Activated B cell treated with CpG ODN at 0.5 μM for 24 hours (primary cell): ENCODE measurements around the gene TTLL1. TPM values are rescaled to one million over a fixed set of nuclear protein-coding genes. Genes with fewer than 3 reads are reported as not detected.

ENCODE experiments used
- ATAC-seq: fragments of 200-7000 bp; cut with Tn5 transposase; one replicate; pipeline ENCODE4 v1.10.0; 2021; ENCODE audit warnings: low read depth, mild to moderate bottlenecking, moderate library complexity
- CTCF ChIA-PET: fragments of 350-600 bp; sonication (Branson Sonifier 250); formaldehyde crosslinking; loops from one replicate; lab custom pipeline; 2021; ENCODE audit warnings: antibody characterized with exemption; lab: Charles Lee
- POLR2A ChIA-PET: fragments of 350-600 bp; sonication (Branson Sonifier 250); formaldehyde crosslinking; loops from one replicate; lab custom pipeline; 2021; ENCODE audit warnings: antibody characterized with exemption; lab: Charles Lee
- DNase-seq: peaks from one replicate; pipeline ENCODE4 v3.0.0; 2022
- H3K27ac Mint-ChIP-seq: one replicate; pipeline ENCODE4 v1.8.0; 2020; ENCODE audit warnings: mixed read lengths
- H3K27me3 Mint-ChIP-seq: one replicate; pipeline ENCODE4 v1.8.0; 2021; ENCODE audit warnings: mixed read lengths
- H3K36me3 Mint-ChIP-seq: one replicate; pipeline ENCODE4 v1.8.0; 2021; ENCODE audit warnings: low read depth, mixed read lengths
- H3K4me1 Mint-ChIP-seq: one replicate; pipeline ENCODE4 v1.8.0; 2021; ENCODE audit warnings: mixed read lengths
- H3K4me3 Mint-ChIP-seq: one replicate; pipeline ENCODE4 v1.8.0; 2020; ENCODE audit warnings: mild to moderate bottlenecking, mixed read lengths
- H3K9me3 Mint-ChIP-seq: one replicate; pipeline ENCODE4 v1.8.0; 2020; ENCODE audit warnings: mixed read lengths
- intact Hi-C: fragments of 100-400 bp; cut with micrococcal nuclease; formaldehyde crosslinking; loops from one replicate; pipeline ENCODE4 v1.15.1; 2024
- total RNA-seq: library from RNA; stranded (reverse); gene quantifications from 2 replicates; pipeline ENCODE4 v1.2.3, GENCODE V29; 2022
- TF ChIP-seq, protein P1 (sequence below): fragments of 200-600 bp; IDR thresholded peaks from one replicate; pipeline ENCODE4 v1.8.0; 2022; ENCODE audit warnings: antibody characterized with exemption, mild to moderate bottlenecking

Gene TTLL1
- total RNA-seq, 1 donor from 2014 or later: 1.2 TPM

- POLR2A ChIA-PET: interaction anchor here (0.7 to 0.9 kb wide), 2 partner anchors 9 to 496 kb away, joined by 3 read pairs; partner anchors contain the start of gene POLDIP3
- TF ChIP-seq, protein P1, sequence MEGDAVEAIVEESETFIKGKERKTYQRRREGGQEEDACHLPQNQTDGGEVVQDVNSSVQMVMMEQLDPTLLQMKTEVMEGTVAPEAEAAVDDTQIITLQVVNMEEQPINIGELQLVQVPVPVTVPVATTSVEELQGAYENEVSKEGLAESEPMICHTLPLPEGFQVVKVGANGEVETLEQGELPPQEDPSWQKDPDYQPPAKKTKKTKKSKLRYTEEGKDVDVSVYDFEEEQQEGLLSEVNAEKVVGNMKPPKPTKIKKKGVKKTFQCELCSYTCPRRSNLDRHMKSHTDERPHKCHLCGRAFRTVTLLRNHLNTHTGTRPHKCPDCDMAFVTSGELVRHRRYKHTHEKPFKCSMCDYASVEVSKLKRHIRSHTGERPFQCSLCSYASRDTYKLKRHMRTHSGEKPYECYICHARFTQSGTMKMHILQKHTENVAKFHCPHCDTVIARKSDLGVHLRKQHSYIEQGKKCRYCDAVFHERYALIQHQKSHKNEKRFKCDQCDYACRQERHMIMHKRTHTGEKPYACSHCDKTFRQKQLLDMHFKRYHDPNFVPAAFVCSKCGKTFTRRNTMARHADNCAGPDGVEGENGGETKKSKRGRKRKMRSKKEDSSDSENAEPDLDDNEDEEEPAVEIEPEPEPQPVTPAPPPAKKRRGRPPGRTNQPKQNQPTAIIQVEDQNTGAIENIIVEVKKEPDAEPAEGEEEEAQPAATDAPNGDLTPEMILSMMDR: no peak
- ATAC-seq: peak; percentile 57
Measured at GRCh38 chr22:43110927-43111623, 21.9 kb upstream of the TTLL1 start.

GRCh38 chr22:43110444-43110926 lies 21.3 kb upstream of the TTLL1 start, which contains the start of gene BIK:
Gene BIK, plus strand, starts transcription at chr22:43110750. Its CDS starts 13,273 bp downstream, at chr22:43124023.
- TF ChIP-seq, protein P1: no peak
- peak within 1 kb of the TSS; percentile 72 for H3K4me3 Mint-ChIP-seq
- no peak within 1 kb of the TSS for H3K27ac Mint-ChIP-seq
- peaks cover 29% of the 10 kb centered on the region for H3K27me3 Mint-ChIP-seq
- peaks cover 22% of the 10 kb centered on the region for H3K4me1 Mint-ChIP-seq
- POLR2A ChIA-PET: interaction anchor here (0.9 kb wide), 1 partner anchor 10 kb away, joined by 3 read pairs; no protein-coding TSS in a partner anchor
- peak; percentile 60 for ATAC-seq
- DNase-seq: peak; percentile 29
- intact Hi-C loops: loop anchor here (1.0 to 10.0 kb wide), 7 partner anchors 9 to 446 kb away; partner anchors contain the start of genes TSPO, TTLL1 and TTLL12
- CTCF ChIA-PET: interaction anchor here (1.1 kb wide), 1 partner anchor 25 kb away, joined by 4 read pairs; no protein-coding TSS in a partner anchor
- H3K9me3 Mint-ChIP-seq: no peaks in the 10 kb centered on the region
- no peaks in the 10 kb centered on the region for H3K36me3 Mint-ChIP-seq

More at GRCh38 chr22:43110927-43111623, 21.9 kb upstream of the TTLL1 start:
- H3K4me3 Mint-ChIP-seq: peak overlapping the region; percentile 72
- peak; percentile 31 for DNase-seq
- intact Hi-C loops: loop anchor here (1.0 to 10.0 kb wide), 7 partner anchors 8 to 446 kb away; partner anchors contain the start of genes TSPO, TTLL1 and TTLL12
- no peak overlapping the region for H3K27ac Mint-ChIP-seq
- no peaks in the 10 kb centered on the region for H3K36me3 Mint-ChIP-seq
- H3K4me1 Mint-ChIP-seq: peaks cover 27% of the 10 kb centered on the region
- H3K27me3 Mint-ChIP-seq: peaks cover 33% of the 10 kb centered on the region
- no peaks in the 10 kb centered on the region for H3K9me3 Mint-ChIP-seq
- CTCF ChIA-PET: interaction anchor here (1.0 to 1.1 kb wide), 2 partner anchors 25 to 26 kb away, joined by 3 to 4 read pairs; no protein-coding TSS in a partner anchor

GRCh38 chr22:43109921-43110443 lies 20.8 kb upstream of the TTLL1 start:
- CTCF ChIA-PET: interaction anchor here (1.1 kb wide), 1 partner anchor 26 kb away, joined by 4 read pairs; no protein-coding TSS in a partner anchor
- H3K27me3 Mint-ChIP-seq: peaks cover 26% of the 10 kb centered on the region
- POLR2A ChIA-PET: interaction anchor here (0.9 kb wide), 1 partner anchor 10 kb away, joined by 3 read pairs; no protein-coding TSS in a partner anchor
- H3K4me1 Mint-ChIP-seq: peaks cover 17% of the 10 kb centered on the region
- no peaks in the 10 kb centered on the region for H3K36me3 Mint-ChIP-seq
- DNase-seq (no peak), ATAC-seq (no peak)
- H3K4me3 Mint-ChIP-seq: peak overlapping the region; percentile 62
- TF ChIP-seq, protein P1: no peak
- intact Hi-C loops: loop anchor here (1.0 to 10.0 kb wide), 7 partner anchors 9 to 445 kb away; partner anchors contain the start of genes TSPO, TTLL1 and TTLL12
- no peaks in the 10 kb centered on the region for H3K9me3 Mint-ChIP-seq
- no peak overlapping the region for H3K27ac Mint-ChIP-seq

GRCh38 chr22:43109511-43109910 lies 20.3 kb upstream of the TTLL1 start:
- TF ChIP-seq, protein P1: no peak
- intact Hi-C loops: no loop called here
- peaks cover 24% of the 10 kb centered on the region for H3K27me3 Mint-ChIP-seq
- no peak overlapping the region for H3K4me3 Mint-ChIP-seq
- H3K27ac Mint-ChIP-seq: no peak overlapping the region
- ATAC-seq (no peak), DNase-seq (no peak)
- H3K36me3 Mint-ChIP-seq: no peaks in the 10 kb centered on the region
- ChIA-PET POLR2A (no interaction called here), CTCF (no interaction called here)
- H3K4me1 Mint-ChIP-seq: peaks cover 15% of the 10 kb centered on the region
- H3K9me3 Mint-ChIP-seq: no peaks in the 10 kb centered on the region
